Activated naive CD4-positive, alpha-beta T cell (primary cell): ENCODE results near the gene RALA.
"Not testable (repeated sequence)": the region's sequence is repeated elsewhere in the genome, so short reads cannot be mapped to it uniquely, and the experiment has no call there.

Experiments
- DNase-seq, 4 experiments: peaks; one replicate each; lab custom pipeline; 2025; lab: John Stamatoyannopoulos, UW

Gene RALA

DNA sequence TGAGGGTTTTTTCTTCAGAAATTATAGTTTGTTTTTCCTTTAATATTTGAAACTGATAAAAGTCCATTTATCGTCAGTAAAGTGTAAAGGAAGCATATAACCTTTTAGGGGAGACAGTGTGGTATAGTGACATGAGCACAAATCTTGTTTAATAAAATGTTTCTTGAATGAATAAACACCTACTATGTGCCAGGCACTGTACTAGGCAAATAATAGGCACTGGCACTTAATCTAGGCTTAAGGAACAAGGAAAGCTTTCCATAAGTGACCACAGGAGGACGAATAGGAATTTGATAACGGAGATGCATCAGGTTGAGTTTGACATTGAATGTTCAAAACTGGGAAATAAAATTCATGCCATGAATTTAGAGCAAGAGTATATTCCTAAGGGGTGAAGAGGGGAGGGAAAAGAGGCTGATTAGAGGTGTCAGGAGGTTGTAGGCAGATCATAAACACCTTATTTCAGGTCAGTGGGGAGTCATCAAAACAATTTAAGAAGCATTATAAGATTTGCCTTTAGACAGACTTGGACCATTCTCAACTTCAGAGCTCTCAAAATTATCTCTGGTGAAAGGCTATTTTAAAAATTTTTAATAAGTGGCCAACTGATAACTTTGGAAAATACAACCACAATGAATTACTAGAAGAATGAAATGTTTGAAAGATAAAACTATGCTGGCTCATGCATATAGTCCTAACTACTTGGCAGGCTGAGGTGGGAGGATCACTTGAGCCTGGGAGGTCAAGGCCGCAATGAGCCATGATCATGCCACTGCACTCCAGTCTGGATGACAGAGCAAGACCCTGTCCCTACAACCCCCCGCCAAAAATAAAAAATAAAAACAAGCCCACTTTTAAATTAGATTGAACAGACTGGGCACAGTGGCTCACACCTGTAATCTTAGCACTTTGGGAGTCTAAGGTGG is 22.4 kb downstream of the RALA start:
- DNase-seq: no peak

DNA sequence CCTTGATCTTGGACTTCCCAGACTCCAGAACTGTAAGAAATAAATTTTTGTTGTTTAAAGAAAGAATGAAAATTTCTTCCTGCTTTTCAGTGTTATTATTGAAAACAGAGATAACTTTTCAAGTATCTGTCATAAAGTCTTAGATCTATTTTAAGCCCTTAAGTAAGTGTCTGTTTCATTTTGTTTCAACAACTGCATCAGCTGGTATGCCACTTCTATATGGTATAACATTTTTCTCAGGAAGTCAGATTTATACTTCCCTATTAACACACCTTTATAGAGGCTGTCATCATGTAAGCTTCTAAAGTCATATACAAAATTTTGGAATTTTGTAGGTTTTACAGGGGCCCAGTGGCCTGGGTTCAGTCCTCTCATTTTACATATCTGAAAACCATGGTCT is 24.4 kb downstream of the RALA start:
- DNase-seq: no peak

DNA sequence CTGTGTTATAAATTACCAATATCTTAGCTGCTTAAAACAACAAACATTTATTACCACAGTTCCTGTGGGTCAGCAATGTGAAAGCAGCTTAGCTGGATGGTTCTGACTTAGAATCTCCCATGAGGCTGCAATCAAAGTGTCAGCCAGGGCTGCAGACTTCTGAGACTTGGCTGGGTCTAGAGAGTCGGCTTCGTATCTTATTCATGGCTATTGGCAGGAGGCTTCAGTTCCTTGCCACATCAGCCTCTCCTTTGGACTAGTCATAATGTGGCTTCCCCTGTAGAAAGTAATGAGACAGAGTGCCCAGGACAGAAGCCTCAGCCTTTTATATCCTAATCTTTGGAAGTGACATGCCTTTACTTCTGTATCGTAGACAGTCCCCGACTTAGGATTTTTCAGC is 27.3 kb downstream of the RALA start:
- no peak for DNase-seq

DNA sequence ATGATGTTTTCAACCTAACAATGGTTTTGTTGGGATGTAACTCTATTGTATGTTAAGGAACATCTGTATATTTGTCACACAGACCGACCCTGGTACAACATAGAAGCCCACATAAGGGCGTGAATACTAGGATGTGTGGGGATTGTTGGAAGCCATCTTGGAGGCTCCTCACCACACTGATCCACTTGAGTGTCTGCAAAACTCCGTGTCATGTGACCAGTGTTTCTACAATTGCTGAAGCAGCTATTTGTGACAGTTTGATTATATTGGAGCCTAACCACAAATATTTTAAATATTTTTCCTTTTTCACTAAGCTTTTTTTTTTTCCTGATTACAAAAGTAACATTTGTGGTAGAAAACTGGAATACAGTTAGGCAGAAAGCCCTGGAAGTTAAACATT is 27.9 kb downstream of the RALA start:
- DNase-seq: no peak

DNA sequence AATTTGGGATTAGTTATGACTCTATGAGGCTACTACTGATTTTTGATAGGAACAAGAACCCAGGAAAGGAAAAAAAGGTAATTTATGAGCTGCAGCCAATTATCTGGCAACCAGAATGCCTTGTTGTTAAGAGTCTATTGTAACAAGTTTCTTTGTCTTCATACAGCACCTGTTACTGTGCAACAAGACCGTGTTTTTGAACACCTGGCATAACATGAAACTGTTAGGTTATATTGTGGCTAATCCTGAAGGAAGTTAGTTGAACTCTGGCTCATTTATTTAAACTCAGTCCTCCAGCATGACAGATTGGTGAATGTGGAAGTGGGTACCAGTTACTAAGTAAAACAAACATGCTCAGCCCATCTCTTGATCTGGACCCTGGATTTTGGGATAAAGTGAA is 33.0 kb downstream of the RALA start:
- no peak for DNase-seq

DNA sequence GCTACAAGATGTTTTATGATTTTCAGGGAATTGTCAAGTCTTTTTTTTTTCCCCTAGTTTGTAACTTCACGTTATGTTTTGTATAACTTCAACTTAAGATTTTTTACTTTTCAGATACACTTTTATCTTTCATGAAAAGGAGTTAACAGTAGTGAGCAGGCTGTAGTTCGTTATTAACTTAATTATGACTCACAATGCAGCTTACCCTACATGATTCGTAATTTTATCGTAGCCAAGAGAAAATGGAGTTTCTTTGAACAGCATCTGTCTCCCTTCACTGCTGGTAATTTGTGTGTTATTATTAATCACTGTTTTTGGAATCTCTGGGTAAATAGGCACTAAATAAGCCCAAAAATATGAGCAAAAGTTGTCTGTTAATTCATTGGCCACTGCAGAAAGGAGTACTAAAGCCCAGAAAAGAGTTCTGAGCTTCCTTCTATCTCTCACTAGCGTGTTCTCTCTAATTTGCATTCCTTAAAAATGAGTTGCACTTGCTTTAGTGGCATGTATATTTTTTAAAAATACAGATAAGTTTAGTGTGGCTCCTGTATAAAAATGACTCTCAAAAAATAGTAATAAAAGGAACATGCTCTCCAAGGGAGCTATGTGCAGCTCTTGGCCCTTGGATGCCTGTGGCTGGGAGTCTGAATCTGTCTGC is 36.1 kb downstream of the RALA start:
- DNase-seq: no peak

DNA sequence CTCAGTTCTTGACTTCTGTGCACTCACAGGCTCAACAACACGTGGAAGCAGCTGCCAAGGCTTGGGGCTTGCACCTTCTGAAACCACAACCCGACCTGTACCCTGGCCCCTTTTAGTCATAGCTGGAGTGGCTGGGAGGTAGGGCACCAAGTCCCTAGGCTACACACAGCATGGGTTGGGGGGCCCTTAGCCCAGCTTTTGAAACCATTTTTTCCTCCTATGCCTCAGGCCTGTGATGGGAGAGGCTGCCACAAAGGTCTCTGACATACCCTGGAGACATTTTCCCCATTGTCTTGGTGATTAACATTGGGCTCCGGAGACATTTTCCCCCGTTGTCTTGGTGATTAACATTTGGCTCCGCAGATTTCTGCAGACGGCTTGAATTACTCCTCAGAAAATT is 38.6 kb downstream of the RALA start:
- DNase-seq: no peak

DNA sequence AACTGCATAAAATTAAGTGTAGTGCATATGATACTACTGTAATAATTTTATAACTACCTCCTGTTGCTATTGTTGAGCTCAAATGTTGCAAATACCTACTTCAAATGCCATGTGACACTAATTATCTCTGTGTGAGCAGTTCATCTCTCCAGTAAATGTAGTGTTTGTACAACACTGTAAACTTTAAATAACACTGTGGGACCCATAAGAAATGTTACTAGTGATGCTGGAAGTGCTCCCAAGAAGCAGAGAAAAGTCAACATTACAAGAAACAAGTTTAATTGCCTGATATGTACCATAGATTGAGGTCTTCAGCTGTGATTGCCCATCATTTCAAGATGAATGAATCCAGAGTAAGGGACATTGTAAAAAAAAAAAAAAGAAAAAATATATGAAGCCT is 39.9 kb downstream of the RALA start:
- no peak for DNase-seq

DNA sequence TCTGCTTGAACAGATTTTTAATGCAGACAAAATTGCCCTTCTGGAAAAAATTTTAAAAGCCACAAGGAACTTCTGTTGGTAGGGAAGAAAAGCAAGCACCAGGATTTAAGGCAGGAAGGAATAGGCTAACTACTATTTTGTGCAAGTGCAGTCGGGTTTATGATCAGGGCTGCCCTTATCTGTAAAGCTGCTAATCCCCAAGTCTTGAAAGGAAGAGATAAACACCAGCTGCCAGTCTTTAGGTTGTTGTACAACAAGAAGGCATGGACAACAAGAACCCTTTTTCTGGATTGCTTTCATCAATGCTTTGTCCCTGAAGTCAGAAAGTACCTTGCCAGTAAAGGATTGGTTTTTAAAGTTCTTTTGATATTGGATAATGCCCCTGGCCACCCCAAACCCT is 40.7 kb downstream of the RALA start:
- no peak for DNase-seq

DNA sequence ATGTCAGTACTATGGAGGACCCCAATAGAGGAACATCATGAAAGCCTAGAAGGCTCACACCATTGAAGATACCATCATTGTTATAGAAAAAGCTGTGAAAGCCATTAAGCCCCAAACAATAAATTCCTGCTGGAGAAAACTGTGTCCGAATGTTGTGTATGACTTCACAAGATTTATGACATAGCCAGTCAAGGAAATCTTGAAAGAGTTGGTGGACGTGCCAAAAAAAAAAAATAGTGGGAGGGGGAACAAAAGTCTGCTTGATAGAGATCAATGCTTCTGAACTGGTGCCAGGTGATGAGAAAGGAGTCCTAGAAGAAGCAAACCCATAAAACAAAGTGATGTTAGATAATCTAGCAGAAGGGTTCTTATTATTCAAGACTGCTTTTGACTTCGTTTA is 41.2 kb downstream of the RALA start:
- no peak for DNase-seq

DNA sequence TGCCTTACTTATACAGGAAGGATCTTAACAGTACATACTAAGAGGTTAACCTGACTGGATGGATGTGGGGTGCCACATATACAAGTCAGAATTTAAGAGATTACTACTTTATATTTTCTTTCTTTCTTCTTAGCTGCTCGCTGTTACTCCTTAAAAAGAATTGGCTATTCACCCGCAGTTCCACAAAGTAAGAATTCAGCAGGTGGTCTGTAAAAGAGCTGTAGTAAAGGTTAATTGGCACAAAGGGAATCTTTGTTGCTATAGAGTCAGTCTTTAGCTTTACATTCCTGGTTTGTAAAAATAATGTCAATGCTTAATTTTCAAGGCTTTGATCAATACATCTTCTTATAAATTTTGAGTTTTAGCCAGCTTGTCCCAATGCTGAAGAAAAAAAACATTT is 43.2 kb downstream of the RALA start:
- DNase-seq: no peak

DNA sequence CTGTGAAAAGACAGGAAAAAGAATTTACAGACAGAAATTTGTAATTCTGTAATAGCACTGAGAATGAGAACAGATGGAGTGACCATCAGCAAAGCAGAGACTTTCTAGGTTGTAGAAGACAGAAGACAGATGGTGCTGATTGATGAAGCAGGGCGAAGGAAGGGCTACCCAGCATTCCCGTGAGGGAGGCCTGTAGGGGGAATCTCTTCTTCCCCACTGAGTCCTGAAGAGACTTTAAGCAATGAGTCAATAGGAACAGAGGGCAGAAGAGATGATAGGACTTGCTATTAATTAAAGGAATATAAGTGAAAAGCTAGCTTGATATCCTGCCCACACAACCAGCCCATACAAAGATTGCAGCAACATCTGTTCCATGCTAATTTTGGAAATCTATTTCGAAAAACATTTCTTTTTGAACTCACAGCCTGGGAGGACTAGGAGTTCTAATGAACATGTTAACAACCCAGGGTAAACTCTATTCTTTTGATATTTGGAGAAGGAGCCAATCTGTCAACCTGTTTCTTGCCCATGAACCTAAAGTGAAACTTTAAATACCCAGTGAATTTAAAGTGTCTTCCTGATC is 44.1 kb downstream of the RALA start:
- no peak for DNase-seq

DNA sequence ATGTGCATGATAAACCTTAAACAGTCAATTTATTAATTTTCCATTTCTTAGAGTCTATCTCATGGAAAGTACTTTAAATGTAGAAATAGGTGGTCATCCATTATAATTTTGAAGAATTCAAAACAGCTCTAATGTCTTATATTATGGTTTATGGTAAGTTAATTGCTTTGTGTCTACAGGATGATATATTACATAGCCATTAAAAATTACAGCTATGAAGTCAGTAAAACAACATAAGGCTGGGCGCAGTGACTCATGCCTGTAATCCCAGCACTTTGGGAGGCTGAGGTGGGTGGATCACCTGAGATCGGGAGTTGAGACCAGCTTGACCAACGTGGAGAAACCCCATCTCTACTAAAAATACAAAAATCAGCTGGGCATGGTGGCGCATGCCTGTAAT is 44.9 kb downstream of the RALA start:
- DNase-seq: not testable (repeated sequence)

DNA sequence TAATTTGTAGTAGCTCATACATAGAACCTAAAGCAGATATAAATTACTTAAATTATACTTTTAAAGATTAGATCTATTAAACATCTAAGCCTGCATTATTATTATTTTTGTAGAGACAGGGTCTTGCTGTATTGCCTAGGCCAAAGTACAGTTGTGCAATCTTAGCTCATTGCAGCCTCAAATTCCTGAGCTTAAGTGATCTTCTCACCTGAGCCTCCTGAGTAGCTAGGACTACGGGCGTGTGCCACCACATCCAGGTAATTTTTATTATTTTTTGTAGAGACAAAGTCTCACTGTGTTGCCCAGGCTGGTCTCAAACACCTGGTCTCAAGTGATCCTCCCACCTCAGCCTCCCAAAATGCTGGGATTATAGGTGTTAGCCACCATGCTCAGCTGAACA is 46.7 kb downstream of the RALA start:
- no peak for DNase-seq

DNA sequence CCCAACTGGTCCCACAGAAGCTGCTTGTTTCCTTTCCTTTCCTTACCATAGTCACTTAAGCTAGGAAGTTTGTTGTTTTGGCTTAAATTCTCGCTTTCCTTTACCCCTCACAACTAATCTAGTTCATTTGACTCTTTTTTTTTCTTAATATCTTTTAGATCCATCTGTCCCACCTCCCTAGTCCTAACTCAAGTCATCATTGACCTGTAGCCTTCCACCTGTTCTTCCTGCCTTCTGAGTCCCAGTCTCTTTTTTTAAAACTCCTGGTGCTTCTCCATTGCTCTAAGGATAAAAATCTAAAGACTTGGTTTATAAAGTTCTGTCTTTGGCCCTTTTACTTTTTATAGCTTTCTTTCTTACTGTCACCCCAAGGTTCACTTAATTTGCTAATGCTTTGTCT is 47.6 kb downstream of the RALA start:
- DNase-seq: no peak

DNA sequence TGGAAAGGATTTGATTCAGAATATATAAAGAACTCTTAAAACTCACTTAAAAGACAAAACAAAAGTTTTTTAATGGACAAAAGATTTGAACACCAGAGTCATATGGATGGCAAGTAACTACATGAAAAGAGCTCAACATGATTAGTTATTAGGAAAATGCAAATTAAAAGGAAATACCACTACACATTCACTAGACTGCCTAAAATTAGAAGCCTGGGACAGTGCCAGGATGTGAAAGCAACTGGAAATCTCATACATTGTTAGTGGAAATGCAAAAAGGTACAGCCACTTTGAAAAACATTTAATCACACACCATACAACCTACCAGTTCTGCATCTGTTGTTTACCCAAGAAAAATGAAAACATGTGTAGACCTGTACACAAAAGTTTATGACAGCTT is 48.8 kb downstream of the RALA start:
- no peak for DNase-seq

DNA sequence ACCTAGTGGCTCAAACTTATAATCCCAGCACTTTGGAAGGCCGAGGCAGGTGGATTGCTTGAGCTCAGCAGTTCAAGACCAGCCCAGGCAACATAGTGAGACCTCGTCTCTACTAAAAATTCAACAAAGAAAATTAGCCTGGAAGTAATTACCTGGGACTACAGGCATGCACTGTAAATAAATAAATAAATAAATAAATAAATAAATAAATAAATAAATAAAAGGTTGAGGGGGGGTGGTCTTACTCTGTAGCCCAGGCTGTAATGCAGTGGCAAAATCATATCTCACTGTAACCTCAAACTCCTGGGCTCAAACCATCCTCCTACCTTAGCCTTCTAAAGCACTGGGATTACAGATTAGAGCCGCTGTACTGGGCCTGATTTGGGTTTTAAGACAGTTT is 50.5 kb downstream of the RALA start:
- no peak for DNase-seq

DNA sequence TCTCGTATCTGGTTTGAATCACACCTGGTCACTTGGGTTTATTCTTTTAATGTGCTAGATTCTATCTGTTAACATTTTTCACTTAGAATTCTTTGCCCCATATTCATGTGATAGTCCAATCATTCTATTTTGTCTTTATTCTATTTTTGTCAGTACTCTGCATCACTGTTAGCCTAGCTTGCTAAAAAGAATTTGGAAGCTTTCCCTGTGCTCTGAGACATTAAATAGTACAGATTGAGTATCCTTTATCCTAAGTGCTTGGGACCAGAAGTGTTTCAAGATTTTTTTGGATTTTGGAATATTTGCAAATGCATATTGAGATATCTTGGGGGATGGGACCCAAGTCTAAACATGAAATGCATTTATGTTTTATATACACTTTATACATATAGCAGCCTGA is 51.0 kb downstream of the RALA start:
- DNase-seq: no peak

DNA sequence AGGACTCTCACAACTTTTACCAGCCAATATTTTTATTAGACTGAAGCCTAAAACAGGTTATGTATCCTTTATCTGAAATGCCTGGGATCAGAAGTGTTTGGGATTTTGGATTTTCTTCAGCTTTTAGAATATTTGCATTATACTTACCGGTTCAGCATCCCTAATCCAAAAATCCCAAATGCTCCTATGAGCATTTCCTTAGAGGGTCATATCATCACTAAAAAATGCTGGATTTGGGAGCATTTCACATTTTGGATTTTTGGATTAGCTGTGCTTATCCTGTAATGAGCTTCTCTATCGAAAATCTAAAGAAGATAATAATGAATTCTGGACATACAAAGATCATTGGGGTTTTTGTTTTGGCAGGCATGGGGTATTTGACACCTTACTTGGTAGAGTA is 53.0 kb downstream of the RALA start:
- DNase-seq: no peak

DNA sequence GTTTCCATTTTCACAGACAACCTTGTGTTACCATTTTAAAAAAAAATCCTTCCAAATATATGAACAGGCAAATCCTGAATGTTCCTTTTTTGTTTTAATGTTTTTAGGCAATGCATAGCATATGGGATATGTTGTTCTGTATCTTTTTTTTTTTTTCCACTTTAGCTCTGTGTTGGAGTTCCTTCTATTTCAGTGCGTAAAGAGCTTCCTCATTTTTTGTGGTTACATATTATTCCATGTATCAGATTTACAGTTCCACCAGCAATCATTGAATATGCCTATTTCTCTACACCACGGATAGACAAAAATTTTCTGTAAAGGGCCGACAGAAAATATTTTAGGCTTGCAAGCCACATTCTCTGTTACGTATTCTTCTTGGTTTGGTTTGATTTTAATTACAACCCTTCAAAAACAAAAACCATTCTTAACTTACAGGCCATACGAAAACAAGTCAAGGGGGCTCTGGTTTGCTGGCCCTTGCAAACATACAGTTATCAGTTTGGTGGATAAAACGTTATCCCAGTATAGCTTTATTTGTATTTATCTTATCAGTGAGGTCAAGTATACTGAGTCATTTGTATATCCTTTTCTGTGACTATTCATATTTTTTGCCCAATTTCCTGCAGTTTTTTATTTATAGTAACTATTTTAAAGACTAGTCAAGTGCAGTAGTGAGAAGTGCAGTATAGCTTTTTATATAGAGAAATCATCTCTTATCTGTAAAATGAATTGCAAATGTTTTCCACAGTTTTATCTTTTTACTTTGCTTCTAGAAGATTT is 55.7 kb downstream of the RALA start:
- DNase-seq: no peak

DNA sequence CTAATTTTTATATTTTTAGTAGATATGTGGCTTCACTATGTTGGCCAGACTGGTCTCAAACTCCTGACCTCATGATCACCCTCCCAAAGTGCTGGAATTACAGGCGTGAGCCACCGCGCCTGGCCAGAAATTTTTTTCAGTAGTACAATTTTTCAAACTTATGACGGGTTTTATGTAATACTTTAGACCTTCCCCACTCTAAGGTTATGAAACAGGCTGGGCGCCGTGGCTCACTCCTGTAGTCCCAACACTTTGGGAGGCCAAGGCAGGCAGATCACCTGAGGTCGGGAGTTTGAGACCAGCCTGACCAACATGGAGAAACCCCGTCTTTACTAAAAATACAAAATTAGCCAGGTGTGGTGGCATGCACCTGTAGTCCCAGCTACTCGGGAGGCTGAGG is 56.5 kb downstream of the RALA start:
- not testable (repeated sequence) for DNase-seq

DNA sequence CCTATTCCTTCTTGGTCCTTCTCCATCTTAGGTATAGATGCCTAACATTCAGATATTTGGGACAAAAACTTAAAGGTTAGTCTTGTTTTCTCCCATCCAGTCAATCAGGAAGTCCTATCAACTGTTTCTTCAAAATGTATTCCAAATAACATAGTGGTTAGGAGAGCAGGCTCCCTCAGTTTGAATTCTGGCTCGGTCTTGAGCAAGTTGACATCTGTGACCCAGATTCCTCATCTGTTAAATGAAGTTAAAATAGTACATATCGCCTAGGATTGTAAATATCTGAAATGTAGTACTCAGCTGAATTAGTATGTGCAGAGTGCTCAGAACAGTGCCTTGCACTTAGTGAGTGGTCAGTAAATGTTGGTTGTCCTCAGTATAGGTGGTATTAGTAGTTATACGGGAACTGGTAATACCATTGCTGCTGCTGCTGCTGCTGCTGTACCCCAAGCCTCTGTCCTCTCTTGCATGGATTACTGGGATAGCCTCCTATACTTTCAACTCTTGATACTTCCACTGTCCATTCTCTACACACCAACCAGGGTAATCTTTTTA is 58.6 kb downstream of the RALA start:
- no peak for DNase-seq
